ENCODE results near the gene PGLYRP2. TPM values are rescaled to one million over a fixed set of nuclear protein-coding genes. Genes with fewer than 3 reads are reported as not detected.

The PGLYRP2 gene
- total RNA-seq, 1 experiment from 2014 or later = not detected

DNA sequence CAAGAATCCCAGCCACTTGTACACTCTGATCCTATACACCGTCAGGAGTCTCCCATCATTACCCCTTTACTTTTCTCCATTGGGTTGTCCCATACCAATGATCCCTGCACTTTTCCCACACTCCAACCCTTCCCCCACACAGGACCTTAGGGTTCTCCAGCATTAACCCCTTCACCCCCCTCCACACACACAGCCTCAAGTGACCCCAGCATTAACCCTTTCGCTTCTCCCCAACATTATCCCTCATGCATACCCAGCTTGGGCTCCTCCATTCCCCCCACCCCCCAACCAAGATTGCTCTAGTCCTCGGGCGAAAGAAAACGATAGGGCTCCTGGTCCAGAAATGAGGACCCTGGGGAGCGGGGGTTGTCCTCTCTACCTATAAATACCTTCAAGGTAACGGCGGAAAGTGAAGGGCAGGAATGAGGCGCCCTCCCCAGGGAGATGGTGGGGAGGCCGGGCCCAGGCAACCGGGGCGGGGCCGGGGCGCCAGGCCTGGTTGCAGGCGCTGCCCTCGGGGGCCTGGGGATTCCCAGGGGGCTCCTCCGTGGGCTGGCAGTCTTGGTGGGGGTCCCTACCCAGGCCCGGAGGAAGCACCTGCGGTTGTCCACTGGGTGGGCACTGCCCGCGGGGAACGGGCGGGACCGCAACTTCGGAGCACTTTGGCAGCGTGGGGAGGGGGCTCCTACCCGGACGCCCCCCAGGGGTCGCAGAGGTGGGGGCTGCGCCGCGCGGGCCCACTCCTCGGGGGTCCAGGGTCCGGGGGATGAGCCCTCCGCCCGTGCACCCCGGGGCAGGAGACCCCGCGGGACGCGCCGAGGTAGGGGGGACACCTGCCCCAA lies 30.3 kb downstream of the PGLYRP2 start:
- peak overlapping the region; percentile 95 for H3K4me2 ChIP-seq (ENCODE audit: low read length)
- RAD21 ChIA-PET (ENCODE audit: low non-redundant PET in 1 of 2, low total read pairs in 2 of 2, uncharacterized antibody in 2 of 2, unreplicated experiment in 2 of 2) = no interaction called here
- BruUV-seq (replicated peaks) = no TSS peak
- no peak for DNase-seq (ENCODE audit: low read depth, low spot score)
- H3K9me2 ChIP-seq (ENCODE audit: insufficient read depth) = no peaks in the 10 kb centered on the region
- no peaks in the 10 kb centered on the region for H3K79me2 ChIP-seq (ENCODE audit: insufficient read depth, low read length)
- peak overlapping the region; percentile 59 to 62 for H3K4me3 ChIP-seq (replicated peaks in 1 of 2; ENCODE audit: low read depth in 1 of 2, low read length in 2 of 2)
- H3K4me1 ChIP-seq (ENCODE audit: control insufficient read depth in 1 of 2, insufficient read depth in 2 of 2, low read length in 2 of 2) = peaks cover 15 to 38% of the 10 kb centered on the region in 2 experiments; a peak in 3 of 4 replicates
- H2AFZ ChIP-seq (ENCODE audit: low read depth, low read length, poor library complexity, severe bottlenecking) = no peak overlapping the region
- intact Hi-C loops (cut with micrococcal nuclease) = loop anchor here (1.0 kb wide), 1 partner anchor 16 kb away; no protein-coding TSS in a partner anchor
- H3K27ac ChIP-seq (ENCODE audit: low read depth, low read length) = peak overlapping the region; percentile 55; the same call in 1 of the 2 replicates
- H4K20me1 ChIP-seq (ENCODE audit: insufficient read depth) = no peaks in the 10 kb centered on the region
- TF ChIP-seq FOSL1 (IDR thresholded peaks at IDR 0.05; ENCODE audit: low read depth) (no peak), ZFX (IDR thresholded peaks at IDR 0.05) (no peak), SRF (IDR thresholded peaks at IDR 0.05; ENCODE audit: low read depth) (no peak), CEBPB (IDR thresholded peaks at IDR 0.05; ENCODE audit: low read depth) (no peak), ELF1 (IDR thresholded peaks at IDR 0.05; ENCODE audit: borderline replicate concordance, low read depth) (no peak), RAD21 (IDR thresholded peaks at IDR 0.05; ENCODE audit: low read depth) (no peak), CBX3 (IDR thresholded peaks at IDR 0.05; ENCODE audit: low read depth) (no peak), JUND (IDR thresholded peaks at IDR 0.05) (no peak), EZH2 (IDR thresholded peaks at IDR 0.05) (no peak)
- TF ChIP-seq, protein P1, sequence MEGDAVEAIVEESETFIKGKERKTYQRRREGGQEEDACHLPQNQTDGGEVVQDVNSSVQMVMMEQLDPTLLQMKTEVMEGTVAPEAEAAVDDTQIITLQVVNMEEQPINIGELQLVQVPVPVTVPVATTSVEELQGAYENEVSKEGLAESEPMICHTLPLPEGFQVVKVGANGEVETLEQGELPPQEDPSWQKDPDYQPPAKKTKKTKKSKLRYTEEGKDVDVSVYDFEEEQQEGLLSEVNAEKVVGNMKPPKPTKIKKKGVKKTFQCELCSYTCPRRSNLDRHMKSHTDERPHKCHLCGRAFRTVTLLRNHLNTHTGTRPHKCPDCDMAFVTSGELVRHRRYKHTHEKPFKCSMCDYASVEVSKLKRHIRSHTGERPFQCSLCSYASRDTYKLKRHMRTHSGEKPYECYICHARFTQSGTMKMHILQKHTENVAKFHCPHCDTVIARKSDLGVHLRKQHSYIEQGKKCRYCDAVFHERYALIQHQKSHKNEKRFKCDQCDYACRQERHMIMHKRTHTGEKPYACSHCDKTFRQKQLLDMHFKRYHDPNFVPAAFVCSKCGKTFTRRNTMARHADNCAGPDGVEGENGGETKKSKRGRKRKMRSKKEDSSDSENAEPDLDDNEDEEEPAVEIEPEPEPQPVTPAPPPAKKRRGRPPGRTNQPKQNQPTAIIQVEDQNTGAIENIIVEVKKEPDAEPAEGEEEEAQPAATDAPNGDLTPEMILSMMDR (IDR thresholded peaks at IDR 0.05 in 2 of 3, conservative IDR thresholded peaks at IDR 0.05 in 1 of 3; ENCODE audit: borderline replicate concordance in 1 of 3, insufficient read depth in 1 of 3, low read depth in 2 of 3, low read length in 2 of 3) = no peak
- TF ChIP-seq, protein P2, sequence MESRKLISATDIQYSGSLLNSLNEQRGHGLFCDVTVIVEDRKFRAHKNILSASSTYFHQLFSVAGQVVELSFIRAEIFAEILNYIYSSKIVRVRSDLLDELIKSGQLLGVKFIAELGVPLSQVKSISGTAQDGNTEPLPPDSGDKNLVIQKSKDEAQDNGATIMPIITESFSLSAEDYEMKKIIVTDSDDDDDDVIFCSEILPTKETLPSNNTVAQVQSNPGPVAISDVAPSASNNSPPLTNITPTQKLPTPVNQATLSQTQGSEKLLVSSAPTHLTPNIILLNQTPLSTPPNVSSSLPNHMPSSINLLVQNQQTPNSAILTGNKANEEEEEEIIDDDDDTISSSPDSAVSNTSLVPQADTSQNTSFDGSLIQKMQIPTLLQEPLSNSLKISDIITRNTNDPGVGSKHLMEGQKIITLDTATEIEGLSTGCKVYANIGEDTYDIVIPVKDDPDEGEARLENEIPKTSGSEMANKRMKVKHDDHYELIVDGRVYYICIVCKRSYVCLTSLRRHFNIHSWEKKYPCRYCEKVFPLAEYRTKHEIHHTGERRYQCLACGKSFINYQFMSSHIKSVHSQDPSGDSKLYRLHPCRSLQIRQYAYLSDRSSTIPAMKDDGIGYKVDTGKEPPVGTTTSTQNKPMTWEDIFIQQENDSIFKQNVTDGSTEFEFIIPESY (IDR thresholded peaks at IDR 0.05; ENCODE audit: extremely low read depth, insufficient replicate concordance, low read length) = no peak
- TF ChIP-seq, protein P3, sequence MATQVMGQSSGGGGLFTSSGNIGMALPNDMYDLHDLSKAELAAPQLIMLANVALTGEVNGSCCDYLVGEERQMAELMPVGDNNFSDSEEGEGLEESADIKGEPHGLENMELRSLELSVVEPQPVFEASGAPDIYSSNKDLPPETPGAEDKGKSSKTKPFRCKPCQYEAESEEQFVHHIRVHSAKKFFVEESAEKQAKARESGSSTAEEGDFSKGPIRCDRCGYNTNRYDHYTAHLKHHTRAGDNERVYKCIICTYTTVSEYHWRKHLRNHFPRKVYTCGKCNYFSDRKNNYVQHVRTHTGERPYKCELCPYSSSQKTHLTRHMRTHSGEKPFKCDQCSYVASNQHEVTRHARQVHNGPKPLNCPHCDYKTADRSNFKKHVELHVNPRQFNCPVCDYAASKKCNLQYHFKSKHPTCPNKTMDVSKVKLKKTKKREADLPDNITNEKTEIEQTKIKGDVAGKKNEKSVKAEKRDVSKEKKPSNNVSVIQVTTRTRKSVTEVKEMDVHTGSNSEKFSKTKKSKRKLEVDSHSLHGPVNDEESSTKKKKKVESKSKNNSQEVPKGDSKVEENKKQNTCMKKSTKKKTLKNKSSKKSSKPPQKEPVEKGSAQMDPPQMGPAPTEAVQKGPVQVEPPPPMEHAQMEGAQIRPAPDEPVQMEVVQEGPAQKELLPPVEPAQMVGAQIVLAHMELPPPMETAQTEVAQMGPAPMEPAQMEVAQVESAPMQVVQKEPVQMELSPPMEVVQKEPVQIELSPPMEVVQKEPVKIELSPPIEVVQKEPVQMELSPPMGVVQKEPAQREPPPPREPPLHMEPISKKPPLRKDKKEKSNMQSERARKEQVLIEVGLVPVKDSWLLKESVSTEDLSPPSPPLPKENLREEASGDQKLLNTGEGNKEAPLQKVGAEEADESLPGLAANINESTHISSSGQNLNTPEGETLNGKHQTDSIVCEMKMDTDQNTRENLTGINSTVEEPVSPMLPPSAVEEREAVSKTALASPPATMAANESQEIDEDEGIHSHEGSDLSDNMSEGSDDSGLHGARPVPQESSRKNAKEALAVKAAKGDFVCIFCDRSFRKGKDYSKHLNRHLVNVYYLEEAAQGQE (IDR thresholded peaks at IDR 0.05; ENCODE audit: low read depth) = no peak
- ATAC-seq = no peak
- no peaks in the 10 kb centered on the region for H3K9me3 ChIP-seq (ENCODE audit: control insufficient read depth in 1 of 2, insufficient read depth in 1 of 2, low read depth in 1 of 2, low read length in 2 of 2)
- POLR2A ChIA-PET = no interaction called here
- peak overlapping the region; percentile 35 for H3K9ac ChIP-seq (ENCODE audit: low read length)
- H3K36me3 ChIP-seq (ENCODE audit: control insufficient read depth in 1 of 2, insufficient read depth in 2 of 2, low read length in 2 of 2) = no peaks in the 10 kb centered on the region
- CTCF ChIA-PET = no interaction called here
- H3K27me3 ChIP-seq (ENCODE audit: insufficient read depth, low read length) = no peaks in the 10 kb centered on the region
